WTC11 (cell line): Measurements from ENCODE around the gene CA10. TPM values are rescaled to one million over a fixed set of nuclear protein-coding genes. Genes with fewer than 3 reads are reported as not detected.

Experiments used
- ATAC-seq: fragments of 200-7000 bp; cut with Tn5 transposase; 2 replicates; pipeline ENCODE4 v1.10.0; 2021; ENCODE audit warnings: mild to moderate bottlenecking, moderate library complexity
- CTCF ChIA-PET: fragments of 300-600 bp; sonication (Branson Sonifier 250); formaldehyde crosslinking; loops from one replicate; lab custom pipeline; 2021; ENCODE audit warnings: antibody characterized with exemption; lab: Charles Lee
- POLR2A ChIA-PET: fragments of 350-600 bp; sonication (Branson Sonifier 250); formaldehyde crosslinking; loops from one replicate; lab custom pipeline; 2021; ENCODE audit warnings: antibody characterized with exemption; lab: Charles Lee
- DNase-seq: peaks from one replicate; pipeline ENCODE4 v3.0.0; 2021; ENCODE audit warnings: low spot score
- H3K27ac Mint-ChIP-seq: 2 replicates; pipeline ENCODE4 v1.8.0; 2021; ENCODE audit warnings: mixed read lengths
- H3K27me3 Mint-ChIP-seq: 2 replicates; pipeline ENCODE4 v1.8.0; 2021; ENCODE audit warnings: low read depth, mild to moderate bottlenecking, moderate library complexity, mixed read lengths
- H3K36me3 Mint-ChIP-seq: 2 replicates; pipeline ENCODE4 v1.8.0; 2021; ENCODE audit warnings: mixed read lengths
- H3K4me1 Mint-ChIP-seq: 2 replicates; pipeline ENCODE4 v1.8.0; 2022; ENCODE audit warnings: mixed read lengths
- H3K4me3 Mint-ChIP-seq: 2 replicates; pipeline ENCODE4 v1.8.0; 2021; ENCODE audit warnings: mild to moderate bottlenecking, moderate library complexity, mixed read lengths
- H3K9me3 Mint-ChIP-seq: 2 replicates; pipeline ENCODE4 v1.8.0; 2021; ENCODE audit warnings: mixed read lengths
- ATF1 ChIP-seq: sonication (generic); formaldehyde crosslinking; IDR thresholded peaks from 2 replicates; pipeline ENCODE4 v1.8.1; 2023; ENCODE audit warnings: mild to moderate bottlenecking, moderate library complexity, missing genetic modification reagents
- SMAD4 ChIP-seq: sonication (generic); formaldehyde crosslinking; IDR thresholded peaks from 2 replicates; pipeline ENCODE4 v1.8.0; 2022; ENCODE audit warnings: mild to moderate bottlenecking, missing genetic modification reagents
- ZNF138 ChIP-seq: sonication (generic); formaldehyde crosslinking; conservative IDR thresholded peaks from 2 replicates; pipeline ENCODE4 v1.8.1; 2022; ENCODE audit warnings: mild to moderate bottlenecking, moderate library complexity, missing genetic modification reagents
- ZNF317 ChIP-seq: sonication (generic); formaldehyde crosslinking; IDR thresholded peaks from 2 replicates; pipeline ENCODE4 v1.8.1; 2023; ENCODE audit warnings: low read depth, mild to moderate bottlenecking, moderate library complexity, missing genetic modification reagents, borderline replicate concordance
- total RNA-seq: library from RNA; stranded (reverse); gene quantifications from 3 replicates; pipeline ENCODE4 v1.2.3, GENCODE V29; 2021
- TF ChIP-seq, protein P1 (sequence below): sonication (generic); formaldehyde crosslinking; IDR thresholded peaks from 2 replicates; pipeline ENCODE4 v1.8.1; 2023; ENCODE audit warnings: mild to moderate bottlenecking, missing genetic modification reagents, borderline replicate concordance
- TF ChIP-seq, protein P2 (sequence below): sonication (generic); formaldehyde crosslinking; IDR thresholded peaks from 2 replicates; pipeline ENCODE4 v1.8.0; 2022; ENCODE audit warnings: mild to moderate bottlenecking, missing genetic modification reagents
- TF ChIP-seq, protein P3 (sequence below): sonication (generic); formaldehyde crosslinking; IDR thresholded peaks from 2 replicates; pipeline ENCODE4 v1.8.0; 2022; ENCODE audit warnings: mild to moderate bottlenecking, missing genetic modification reagents
- TF ChIP-seq, protein P4 (sequence below): sonication (generic); formaldehyde crosslinking; IDR thresholded peaks from 2 replicates; pipeline ENCODE4 v1.8.1; 2022; ENCODE audit warnings: low read depth, mild to moderate bottlenecking, moderate library complexity, missing genetic modification reagents, borderline replicate concordance
- TF ChIP-seq, protein P5 (sequence below): sonication (generic); formaldehyde crosslinking; IDR thresholded peaks from 2 replicates; pipeline ENCODE4 v1.8.1; 2023; ENCODE audit warnings: mild to moderate bottlenecking, moderate library complexity, missing genetic modification reagents
- TF ChIP-seq, protein P6 (sequence below): sonication (generic); formaldehyde crosslinking; IDR thresholded peaks from 2 replicates; pipeline ENCODE4 v1.8.1; 2022; ENCODE audit warnings: mild to moderate bottlenecking, missing genetic modification reagents, moderate library complexity, borderline replicate concordance
- TF ChIP-seq, protein P7 (sequence below): fragments of 250-450 bp; sonication (Bioruptor Pico); IDR thresholded peaks from 2 replicates; pipeline ENCODE4 v2.1.2; 2022; ENCODE audit warnings: mild to moderate bottlenecking, moderate library complexity

CA10 gene
- total RNA-seq, 1 experiment from 2014 or later = 0.90 TPM

DNA sequence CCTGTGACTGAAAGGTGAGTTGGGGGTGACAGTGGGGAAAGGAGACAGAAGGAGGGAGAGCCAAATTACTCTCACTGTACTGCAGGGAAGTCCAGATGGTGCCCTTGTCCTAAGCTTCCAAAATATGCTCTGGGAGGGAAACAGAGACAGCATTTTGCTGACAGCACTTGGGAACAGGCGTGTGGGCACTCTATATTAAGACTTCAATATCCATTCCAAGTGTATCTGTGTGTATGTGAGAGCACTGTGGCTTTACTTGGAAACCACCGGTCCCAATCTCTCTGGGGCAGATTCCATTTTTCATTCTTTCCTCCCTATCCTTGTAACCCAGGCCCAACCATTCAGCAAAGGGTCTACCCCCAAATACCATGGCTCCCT lies 490.8 kb downstream of the CA10 start (continued):
- TF ChIP-seq, protein P1, sequence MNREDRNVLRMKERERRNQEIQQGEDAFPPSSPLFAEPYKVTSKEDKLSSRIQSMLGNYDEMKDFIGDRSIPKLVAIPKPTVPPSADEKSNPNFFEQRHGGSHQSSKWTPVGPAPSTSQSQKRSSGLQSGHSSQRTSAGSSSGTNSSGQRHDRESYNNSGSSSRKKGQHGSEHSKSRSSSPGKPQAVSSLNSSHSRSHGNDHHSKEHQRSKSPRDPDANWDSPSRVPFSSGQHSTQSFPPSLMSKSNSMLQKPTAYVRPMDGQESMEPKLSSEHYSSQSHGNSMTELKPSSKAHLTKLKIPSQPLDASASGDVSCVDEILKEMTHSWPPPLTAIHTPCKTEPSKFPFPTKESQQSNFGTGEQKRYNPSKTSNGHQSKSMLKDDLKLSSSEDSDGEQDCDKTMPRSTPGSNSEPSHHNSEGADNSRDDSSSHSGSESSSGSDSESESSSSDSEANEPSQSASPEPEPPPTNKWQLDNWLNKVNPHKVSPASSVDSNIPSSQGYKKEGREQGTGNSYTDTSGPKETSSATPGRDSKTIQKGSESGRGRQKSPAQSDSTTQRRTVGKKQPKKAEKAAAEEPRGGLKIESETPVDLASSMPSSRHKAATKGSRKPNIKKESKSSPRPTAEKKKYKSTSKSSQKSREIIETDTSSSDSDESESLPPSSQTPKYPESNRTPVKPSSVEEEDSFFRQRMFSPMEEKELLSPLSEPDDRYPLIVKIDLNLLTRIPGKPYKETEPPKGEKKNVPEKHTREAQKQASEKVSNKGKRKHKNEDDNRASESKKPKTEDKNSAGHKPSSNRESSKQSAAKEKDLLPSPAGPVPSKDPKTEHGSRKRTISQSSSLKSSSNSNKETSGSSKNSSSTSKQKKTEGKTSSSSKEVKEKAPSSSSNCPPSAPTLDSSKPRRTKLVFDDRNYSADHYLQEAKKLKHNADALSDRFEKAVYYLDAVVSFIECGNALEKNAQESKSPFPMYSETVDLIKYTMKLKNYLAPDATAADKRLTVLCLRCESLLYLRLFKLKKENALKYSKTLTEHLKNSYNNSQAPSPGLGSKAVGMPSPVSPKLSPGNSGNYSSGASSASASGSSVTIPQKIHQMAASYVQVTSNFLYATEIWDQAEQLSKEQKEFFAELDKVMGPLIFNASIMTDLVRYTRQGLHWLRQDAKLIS = no peak
- TF ChIP-seq, protein P2, sequence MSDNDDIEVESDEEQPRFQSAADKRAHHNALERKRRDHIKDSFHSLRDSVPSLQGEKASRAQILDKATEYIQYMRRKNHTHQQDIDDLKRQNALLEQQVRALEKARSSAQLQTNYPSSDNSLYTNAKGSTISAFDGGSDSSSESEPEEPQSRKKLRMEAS = no peak
- TF ChIP-seq, protein P3, sequence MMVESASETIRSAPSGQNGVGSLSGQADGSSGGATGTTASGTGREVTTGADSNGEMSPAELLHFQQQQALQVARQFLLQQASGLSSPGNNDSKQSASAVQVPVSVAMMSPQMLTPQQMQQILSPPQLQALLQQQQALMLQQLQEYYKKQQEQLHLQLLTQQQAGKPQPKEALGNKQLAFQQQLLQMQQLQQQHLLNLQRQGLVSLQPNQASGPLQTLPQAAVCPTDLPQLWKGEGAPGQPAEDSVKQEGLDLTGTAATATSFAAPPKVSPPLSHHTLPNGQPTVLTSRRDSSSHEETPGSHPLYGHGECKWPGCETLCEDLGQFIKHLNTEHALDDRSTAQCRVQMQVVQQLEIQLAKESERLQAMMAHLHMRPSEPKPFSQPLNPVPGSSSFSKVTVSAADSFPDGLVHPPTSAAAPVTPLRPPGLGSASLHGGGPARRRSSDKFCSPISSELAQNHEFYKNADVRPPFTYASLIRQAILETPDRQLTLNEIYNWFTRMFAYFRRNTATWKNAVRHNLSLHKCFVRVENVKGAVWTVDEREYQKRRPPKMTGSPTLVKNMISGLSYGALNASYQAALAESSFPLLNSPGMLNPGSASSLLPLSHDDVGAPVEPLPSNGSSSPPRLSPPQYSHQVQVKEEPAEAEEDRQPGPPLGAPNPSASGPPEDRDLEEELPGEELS (CRISPR knock-in tag) = no peak
- TF ChIP-seq ZNF138 (CRISPR knock-in tag) (no peak), ATF1 (CRISPR knock-in tag) (no peak), SMAD4 (CRISPR knock-in tag) (no peak)
- TF ChIP-seq, protein P4, sequence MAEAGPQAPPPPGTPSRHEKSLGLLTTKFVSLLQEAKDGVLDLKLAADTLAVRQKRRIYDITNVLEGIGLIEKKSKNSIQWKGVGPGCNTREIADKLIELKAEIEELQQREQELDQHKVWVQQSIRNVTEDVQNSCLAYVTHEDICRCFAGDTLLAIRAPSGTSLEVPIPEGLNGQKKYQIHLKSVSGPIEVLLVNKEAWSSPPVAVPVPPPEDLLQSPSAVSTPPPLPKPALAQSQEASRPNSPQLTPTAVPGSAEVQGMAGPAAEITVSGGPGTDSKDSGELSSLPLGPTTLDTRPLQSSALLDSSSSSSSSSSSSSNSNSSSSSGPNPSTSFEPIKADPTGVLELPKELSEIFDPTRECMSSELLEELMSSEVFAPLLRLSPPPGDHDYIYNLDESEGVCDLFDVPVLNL (CRISPR knock-in tag) = no peak
- TF ChIP-seq, protein P5, sequence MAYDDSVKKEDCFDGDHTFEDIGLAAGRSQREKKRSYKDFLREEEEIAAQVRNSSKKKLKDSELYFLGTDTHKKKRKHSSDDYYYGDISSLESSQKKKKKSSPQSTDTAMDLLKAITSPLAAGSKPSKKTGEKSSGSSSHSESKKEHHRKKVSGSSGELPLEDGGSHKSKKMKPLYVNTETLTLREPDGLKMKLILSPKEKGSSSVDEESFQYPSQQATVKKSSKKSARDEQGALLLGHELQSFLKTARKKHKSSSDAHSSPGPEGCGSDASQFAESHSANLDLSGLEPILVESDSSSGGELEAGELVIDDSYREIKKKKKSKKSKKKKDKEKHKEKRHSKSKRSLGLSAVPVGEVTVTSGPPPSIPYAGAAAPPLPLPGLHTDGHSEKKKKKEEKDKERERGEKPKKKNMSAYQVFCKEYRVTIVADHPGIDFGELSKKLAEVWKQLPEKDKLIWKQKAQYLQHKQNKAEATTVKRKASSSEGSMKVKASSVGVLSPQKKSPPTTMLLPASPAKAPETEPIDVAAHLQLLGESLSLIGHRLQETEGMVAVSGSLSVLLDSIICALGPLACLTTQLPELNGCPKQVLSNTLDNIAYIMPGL (CRISPR knock-in tag) = no peak
- TF ChIP-seq, protein P6, sequence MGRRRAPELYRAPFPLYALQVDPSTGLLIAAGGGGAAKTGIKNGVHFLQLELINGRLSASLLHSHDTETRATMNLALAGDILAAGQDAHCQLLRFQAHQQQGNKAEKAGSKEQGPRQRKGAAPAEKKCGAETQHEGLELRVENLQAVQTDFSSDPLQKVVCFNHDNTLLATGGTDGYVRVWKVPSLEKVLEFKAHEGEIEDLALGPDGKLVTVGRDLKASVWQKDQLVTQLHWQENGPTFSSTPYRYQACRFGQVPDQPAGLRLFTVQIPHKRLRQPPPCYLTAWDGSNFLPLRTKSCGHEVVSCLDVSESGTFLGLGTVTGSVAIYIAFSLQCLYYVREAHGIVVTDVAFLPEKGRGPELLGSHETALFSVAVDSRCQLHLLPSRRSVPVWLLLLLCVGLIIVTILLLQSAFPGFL (CRISPR knock-in tag) = no peak
- TF ChIP-seq, protein P7, sequence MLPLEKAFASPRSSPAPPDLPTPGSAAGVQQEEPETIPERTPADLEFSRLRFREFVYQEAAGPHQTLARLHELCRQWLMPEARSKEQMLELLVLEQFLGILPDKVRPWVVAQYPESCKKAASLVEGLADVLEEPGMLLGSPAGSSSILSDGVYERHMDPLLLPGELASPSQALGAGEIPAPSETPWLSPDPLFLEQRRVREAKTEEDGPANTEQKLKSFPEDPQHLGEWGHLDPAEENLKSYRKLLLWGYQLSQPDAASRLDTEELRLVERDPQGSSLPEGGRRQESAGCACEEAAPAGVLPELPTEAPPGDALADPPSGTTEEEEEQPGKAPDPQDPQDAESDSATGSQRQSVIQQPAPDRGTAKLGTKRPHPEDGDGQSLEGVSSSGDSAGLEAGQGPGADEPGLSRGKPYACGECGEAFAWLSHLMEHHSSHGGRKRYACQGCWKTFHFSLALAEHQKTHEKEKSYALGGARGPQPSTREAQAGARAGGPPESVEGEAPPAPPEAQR (CRISPR knock-in tag) = no peak
- TF ChIP-seq, all 79 proteins: peak for 0

DNA sequence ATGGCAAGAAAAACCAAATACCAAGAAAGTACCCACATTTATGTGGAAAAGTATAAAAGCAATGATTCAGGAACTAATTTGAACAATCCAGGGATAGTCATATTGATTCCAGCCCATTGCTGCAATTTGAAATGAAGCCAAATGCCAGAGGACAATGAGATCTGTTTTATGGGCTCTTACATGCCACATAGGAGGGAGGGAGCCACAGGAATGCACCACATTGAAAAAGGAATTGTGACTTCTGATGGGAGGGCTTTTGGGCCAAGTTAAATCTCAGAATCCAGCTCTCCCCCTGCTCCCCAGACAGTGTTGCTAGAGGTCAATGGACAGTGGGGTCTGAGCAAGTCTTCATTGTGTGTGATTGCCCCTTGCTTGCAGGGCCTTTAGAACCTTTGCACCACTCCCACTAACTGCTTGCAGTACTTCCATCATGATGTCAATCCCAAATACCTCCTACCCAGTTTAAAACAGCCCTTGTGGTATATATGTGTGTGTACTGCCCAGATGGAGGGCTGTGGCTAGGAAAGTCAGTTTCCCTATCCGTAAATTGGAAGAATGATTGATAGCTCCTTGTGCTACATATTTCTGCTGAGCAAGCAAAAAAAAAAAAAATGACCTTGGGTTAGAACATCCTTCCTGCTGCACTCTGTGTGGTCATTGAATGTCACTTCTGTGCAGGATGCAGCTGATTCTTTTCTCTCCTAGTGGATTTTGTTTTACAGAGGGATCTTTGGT lies 491.4 kb downstream of the CA10 start:
- Mint-ChIP-seq H3K4me3 (no peak overlapping the region), H3K9me3 (peaks cover 65% of the 10 kb centered on the region), H3K4me1 (no peaks in the 10 kb centered on the region), H3K36me3 (peaks cover 35% of the 10 kb centered on the region), H3K27ac (no peak overlapping the region), H3K27me3 (peaks cover 12% of the 10 kb centered on the region)
- POLR2A ChIA-PET = no interaction called here
- ATAC-seq = no peak
- DNase-seq = no peak
- CTCF ChIA-PET = no interaction called here
- no peak for TF ChIP-seq ZNF317
- TF ChIP-seq, all 79 proteins: peak for 0
